ENCODE measurements around the gene TSPAN14.

DNA sequence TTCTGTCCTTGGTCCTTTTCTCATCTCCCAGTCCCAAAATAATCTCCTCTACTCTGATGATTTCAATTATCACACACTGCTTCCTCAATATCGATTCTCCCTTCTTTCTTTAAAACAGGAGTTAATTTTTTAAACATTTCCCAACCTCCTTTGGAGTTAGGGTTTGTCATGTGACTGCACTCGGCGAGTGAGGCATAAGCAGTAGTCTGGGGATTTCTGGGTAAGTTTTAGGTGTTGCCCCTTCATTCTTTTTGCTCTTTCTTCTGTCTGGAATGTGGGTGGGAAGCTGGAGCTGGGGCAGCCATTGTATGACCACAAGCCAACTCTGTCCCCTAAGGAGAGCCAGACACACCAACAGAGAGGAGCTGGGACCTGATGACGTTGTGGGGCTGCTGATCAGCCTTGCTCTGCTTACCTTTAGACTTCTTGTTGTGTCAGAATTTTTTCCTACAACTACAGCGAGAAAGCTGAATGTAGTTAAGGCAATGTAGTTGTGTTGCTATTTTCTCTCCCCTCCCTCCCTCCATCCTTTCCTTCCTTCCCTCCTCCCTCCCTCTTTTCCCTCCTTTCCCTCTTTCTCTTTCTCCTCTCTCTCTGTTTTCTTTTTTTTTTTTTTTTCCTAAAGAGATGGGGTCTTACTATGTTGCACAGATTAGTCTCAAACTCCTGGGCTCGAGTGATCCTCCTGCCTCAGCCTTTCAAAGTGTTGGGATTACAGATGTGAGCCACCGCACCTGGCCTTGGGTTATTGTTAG, 6.5 kb upstream of the TSPAN14 start:
- TF ChIP-seq POLR2A (IDR thresholded peaks at IDR 0.05): no peak
- TF ChIP-seq, protein P1, sequence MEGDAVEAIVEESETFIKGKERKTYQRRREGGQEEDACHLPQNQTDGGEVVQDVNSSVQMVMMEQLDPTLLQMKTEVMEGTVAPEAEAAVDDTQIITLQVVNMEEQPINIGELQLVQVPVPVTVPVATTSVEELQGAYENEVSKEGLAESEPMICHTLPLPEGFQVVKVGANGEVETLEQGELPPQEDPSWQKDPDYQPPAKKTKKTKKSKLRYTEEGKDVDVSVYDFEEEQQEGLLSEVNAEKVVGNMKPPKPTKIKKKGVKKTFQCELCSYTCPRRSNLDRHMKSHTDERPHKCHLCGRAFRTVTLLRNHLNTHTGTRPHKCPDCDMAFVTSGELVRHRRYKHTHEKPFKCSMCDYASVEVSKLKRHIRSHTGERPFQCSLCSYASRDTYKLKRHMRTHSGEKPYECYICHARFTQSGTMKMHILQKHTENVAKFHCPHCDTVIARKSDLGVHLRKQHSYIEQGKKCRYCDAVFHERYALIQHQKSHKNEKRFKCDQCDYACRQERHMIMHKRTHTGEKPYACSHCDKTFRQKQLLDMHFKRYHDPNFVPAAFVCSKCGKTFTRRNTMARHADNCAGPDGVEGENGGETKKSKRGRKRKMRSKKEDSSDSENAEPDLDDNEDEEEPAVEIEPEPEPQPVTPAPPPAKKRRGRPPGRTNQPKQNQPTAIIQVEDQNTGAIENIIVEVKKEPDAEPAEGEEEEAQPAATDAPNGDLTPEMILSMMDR (IDR thresholded peaks at IDR 0.05): no peak
